PC-9 (cell line): ENCODE measurements around the gene NUP188.

Source experiments
- CTCF ChIP-seq: fragments of 200-600 bp; sonication (generic); conservative IDR thresholded peaks from 2 replicates; pipeline ENCODE4 v1.6.1; 2017; ENCODE audit warnings: mixed run types, antibody characterized with exemption, mild to moderate bottlenecking, moderate library complexity
- EZH2 ChIP-seq: fragments of 200-600 bp; sonication (generic); IDR thresholded peaks from 2 replicates; pipeline ENCODE4 v1.8.0; 2017; ENCODE audit warnings: antibody characterized with exemption, low read depth

GRCh38 chr9:128940946-128941755 is 6.3 kb upstream of the NUP188 start:
- no peak for TF ChIP-seq CTCF
- TF ChIP-seq EZH2, result no peak
